GM13976 (cell line): ENCODE measurements around the gene EXOC6.
"Not testable (repeated sequence)": the region's sequence is repeated elsewhere in the genome, so short reads cannot be mapped to it uniquely, and the experiment has no call there.

ENCODE experiments used
- DNase-seq: peaks from one replicate; pipeline ENCODE4 v3.0.0; 2012; ENCODE audit warnings: low spot score
- in situ Hi-C: fragments of 300-500 bp; cut with MboI; formaldehyde crosslinking; loops from one replicate; pipeline ENCODE4 v1.12.0; 2022; ENCODE audit warnings: low sequenced_read_pairs, mixed read lengths, inconsistent platforms; ENCODE audit not compliant: unreplicated experiment
- TF ChIP-seq, protein P1 (sequence below): IDR thresholded peaks from 2 replicates; pipeline ENCODE4 v1.5.1; 2012; ENCODE audit warnings: borderline replicate concordance, mild to moderate bottlenecking; ENCODE audit not compliant: insufficient read depth; ENCODE audit errors: extremely low read depth, missing control alignments, control extremely low read depth

Gene EXOC6

GRCh38 chr10:92969151-92969550 lies 120.8 kb downstream of the EXOC6 start:
- TF ChIP-seq, protein P1, sequence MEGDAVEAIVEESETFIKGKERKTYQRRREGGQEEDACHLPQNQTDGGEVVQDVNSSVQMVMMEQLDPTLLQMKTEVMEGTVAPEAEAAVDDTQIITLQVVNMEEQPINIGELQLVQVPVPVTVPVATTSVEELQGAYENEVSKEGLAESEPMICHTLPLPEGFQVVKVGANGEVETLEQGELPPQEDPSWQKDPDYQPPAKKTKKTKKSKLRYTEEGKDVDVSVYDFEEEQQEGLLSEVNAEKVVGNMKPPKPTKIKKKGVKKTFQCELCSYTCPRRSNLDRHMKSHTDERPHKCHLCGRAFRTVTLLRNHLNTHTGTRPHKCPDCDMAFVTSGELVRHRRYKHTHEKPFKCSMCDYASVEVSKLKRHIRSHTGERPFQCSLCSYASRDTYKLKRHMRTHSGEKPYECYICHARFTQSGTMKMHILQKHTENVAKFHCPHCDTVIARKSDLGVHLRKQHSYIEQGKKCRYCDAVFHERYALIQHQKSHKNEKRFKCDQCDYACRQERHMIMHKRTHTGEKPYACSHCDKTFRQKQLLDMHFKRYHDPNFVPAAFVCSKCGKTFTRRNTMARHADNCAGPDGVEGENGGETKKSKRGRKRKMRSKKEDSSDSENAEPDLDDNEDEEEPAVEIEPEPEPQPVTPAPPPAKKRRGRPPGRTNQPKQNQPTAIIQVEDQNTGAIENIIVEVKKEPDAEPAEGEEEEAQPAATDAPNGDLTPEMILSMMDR = no peak
- no peak for DNase-seq
- in situ Hi-C loops = no loop called here

DNA sequence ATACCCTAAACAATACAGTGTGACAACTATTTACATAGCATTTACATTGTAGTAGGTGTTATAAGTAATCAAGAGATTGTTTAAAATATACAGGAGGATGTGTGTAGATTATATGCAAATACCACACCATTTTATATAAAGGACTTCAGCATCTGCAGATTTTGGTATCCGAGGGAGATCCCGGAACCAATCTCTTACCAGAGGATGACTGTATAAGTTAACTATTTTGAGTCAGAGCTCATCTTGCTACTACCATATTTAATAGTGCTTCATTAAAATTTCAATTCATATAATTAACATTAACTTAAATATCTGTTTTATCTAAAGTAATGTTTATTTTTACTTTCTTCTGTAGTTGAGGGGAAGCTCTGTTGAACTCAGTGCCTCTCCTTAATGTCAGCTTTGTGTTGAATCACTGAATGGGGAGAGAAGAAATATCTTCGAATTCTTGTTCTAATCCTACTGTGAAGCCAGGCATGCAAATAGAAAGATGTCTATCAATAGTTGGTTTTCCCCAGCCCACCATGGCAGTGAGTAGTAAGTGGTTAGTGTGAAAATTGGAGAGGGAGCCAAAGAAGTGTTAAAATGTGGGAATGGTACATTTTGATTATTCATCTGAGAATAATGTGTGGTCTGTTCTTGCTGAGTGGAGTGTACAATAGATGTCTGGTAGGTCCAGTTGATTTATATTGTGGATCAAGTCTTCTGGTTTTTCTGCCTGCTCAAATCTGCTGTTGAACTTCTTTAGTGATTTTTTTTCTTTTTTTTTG lies 122.2 kb downstream of the EXOC6 start:
- TF ChIP-seq, protein P1 = no peak
- in situ Hi-C loops = no loop called here
- DNase-seq = no peak

GRCh38 chr10:92972066-92972870 lies 123.9 kb downstream of the EXOC6 start:
- TF ChIP-seq, protein P1 = no peak
- in situ Hi-C loops = no loop called here
- no peak for DNase-seq

- no peak for DNase-seq
- in situ Hi-C loops = no loop called here
- TF ChIP-seq, protein P1 = no peak
These were observed 124.6 kb downstream of the EXOC6 start for GRCh38 chr10:92972886-92973285.

GRCh38 chr10:92976278-92976677 lies 128.0 kb downstream of the EXOC6 start:
- in situ Hi-C loops, DNase-seq: not testable (repeated sequence)

- DNase-seq = no peak
- TF ChIP-seq, protein P1 = no peak
- in situ Hi-C loops = no loop called here
These were observed 140.9 kb downstream of the EXOC6 start for GRCh38 chr10:92989250-92989649.

DNA sequence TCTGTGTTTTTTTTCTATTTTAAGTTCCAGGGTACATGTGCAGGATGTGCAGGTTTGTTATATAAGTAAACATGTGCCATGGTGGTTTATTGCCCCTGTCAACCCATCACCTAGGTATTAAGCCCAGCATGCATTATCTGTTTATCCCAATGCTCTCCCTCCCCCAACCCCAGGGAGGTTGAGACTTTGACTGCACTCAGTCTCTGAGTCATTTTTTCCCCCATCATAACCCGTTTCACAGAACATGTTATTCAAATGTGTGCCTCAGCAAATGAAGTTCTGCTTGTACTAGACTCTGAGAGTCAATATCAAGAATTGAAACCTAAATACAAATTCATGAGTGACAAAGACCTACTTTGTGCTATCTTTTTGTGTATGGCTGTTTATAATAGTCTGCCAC lies 142.3 kb downstream of the EXOC6 start:
- in situ Hi-C loops = no loop called here
- TF ChIP-seq, protein P1 = no peak
- DNase-seq = peak; percentile 31
